Stimulated activated naive CD4-positive, alpha-beta T cell (primary cell): ENCODE results near the gene PDE4D.

Source experiments
- DNase-seq, 6 experiments: peaks; one replicate each; lab custom pipeline; 2025; lab: John Stamatoyannopoulos, UW

The PDE4D gene

DNA sequence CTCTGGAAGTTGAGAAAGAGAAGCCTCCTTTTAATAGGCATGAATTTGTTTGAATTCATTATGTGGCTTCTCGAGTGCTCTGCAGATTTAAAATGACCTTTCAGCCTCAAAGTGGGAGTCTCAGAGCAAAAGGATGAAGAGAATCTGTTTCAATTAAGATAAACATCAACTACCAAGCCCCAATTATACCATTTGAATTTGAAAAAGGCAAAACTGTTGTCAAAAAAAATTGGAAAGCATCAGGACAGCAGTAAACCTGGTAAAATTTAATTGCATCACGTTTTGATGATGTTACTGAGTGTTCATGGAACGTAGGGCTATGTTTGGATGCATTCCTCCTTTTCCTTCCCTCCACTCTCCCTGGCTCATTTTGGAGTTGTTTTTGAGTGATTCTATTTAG is 637.2 kb downstream of the PDE4D start:
- no peak for DNase-seq

GRCh38 chr5:59254055-59254687 is 639.4 kb downstream of the PDE4D start:
- no peak for DNase-seq

DNA sequence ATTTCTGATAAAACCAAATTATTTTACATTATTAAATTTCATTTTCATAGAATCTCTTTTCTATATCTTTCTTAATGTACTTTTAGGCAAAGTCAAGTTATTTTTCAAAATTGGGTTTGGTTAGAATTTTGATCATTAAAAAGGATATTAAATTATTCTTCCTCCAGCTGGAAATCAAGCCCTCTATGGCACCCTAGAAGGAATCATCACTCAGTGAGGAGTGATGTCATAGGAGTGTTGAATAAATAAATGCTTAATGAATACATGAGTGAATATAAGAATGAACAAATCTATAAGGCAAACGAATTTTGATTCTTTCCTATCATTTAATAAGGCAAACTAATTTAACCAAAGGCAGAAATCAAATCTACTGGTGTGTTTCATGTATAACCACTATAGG is 639.9 kb downstream of the PDE4D start:
- no peak for DNase-seq

GRCh38 chr5:59251627-59252026 is 641.9 kb downstream of the PDE4D start:
- DNase-seq, result no peak

GRCh38 chr5:59249726-59250125 is 643.8 kb downstream of the PDE4D start:
- no peak for DNase-seq

DNA sequence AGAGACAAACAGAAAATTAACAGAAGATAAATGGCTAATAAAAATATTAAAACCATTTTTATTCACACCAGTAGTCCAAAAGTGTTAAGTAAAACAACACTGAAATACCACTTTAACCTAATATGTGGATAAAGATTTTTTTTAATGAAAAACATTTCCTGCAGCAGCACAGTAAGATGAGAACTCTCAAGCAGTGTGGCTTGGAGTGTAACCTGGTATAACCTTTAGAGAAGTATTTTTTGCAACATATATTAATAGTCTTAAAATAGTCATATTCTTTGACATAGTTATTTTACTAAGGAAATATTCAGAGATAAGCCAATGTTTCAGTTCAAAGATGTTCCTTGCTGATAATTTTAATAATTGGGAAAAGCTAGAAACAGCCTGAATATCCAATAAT is 644.4 kb downstream of the PDE4D start:
- no peak for DNase-seq

DNA sequence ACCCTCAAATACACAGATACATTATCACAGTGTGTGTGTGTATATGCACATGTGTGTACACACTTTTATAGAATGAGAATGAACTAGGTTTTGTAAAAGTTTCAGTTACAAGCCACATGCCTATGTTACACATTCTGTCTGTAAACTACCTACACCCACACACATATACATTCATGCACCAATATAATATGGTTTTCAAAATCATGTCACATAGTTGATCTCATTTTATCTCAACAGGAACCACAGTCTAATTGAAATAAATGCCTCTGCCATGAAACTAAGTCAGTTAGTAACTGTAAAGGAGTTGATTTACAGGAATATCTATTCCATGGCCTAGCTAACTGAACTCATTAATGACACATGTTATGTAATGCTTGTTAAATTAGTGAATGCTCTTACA is 646.6 kb downstream of the PDE4D start:
- no peak for DNase-seq

DNA sequence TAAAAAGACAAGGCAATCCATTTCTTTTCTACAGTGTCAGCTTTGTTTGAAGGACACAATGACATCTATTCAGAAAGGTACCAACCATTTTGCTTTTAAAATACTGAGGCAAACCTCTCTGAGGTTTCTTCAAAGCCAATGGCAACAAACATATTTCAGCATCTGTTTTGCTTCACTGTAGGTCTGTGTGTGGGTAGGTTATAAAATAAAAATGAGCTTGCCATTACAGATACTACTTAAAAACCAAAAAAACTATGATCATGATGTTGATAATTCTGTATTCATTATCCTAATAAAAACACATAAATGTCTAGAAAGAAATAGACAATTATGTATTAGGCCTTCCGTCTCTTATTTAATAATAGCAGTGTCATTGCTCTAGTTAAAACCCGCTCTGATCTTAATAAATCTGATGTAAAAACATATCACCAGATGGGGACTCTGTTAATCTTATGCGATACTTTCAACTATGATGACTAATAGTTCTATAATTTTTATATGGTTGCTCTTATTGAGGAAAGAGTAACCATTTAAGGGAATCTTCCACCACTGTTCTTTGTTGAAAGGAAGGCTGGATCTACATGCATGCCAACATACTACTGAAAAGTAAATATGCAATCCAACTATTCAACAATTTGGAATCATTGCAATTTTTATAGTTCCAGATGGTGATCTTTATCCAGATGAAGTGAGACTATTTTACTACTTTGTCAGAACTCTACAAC is 647.2 kb downstream of the PDE4D start:
- no peak for DNase-seq

- no peak for DNase-seq
Observed at GRCh38 chr5:59245198-59245597, 648.3 kb downstream of the PDE4D start.

- no peak for DNase-seq
Observed at GRCh38 chr5:59241552-59241951, 652.0 kb downstream of the PDE4D start.

DNA sequence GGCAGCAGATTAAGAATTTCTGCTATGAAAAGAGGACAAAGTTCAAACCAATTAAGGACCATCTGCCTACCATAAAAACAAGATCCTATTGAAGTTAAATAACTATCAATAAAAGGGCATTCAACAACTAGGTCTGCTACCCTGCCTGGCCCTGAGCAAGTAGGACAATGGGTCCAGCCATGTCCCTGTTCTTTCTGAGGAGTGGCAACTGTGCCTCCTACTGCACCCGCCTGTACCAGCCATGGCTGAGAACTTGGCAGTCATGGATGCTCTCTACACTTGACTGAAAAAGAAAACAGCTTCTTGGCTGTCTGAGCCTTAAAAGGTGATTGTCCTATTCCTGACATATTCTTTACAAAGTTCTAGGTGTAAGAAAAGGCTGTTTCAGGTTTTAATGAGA is 652.4 kb downstream of the PDE4D start:
- no peak for DNase-seq

GRCh38 chr5:59238126-59238902 is 655.2 kb downstream of the PDE4D start:
- DNase-seq, result peak in 3 of 6 experiments; percentile 3 to 38 (median 26)

- no peak for DNase-seq
Observed at GRCh38 chr5:59236986-59237385, 656.5 kb downstream of the PDE4D start.

DNA sequence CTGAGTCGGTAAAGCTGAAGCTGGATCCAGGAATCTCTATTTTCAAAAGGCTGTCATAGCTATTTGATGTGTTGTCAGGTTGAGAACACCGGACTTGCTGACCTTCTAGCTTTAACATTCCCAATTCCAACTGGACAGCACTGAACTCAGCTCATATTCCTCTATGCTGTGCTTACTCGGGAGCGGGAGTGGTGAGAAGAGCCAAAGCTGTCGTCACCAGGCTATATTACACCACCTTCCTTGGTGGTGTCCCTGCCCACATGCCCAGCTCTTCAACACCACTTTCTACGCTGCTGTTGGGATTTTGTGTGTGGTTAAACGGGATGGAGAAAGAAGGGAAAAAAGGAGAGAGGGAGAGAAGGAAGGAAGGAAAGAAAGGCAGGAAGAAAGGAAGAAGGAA is 657.1 kb downstream of the PDE4D start:
- no peak for DNase-seq

GRCh38 chr5:59234236-59234635 is 659.3 kb downstream of the PDE4D start:
- DNase-seq, result no peak

DNA sequence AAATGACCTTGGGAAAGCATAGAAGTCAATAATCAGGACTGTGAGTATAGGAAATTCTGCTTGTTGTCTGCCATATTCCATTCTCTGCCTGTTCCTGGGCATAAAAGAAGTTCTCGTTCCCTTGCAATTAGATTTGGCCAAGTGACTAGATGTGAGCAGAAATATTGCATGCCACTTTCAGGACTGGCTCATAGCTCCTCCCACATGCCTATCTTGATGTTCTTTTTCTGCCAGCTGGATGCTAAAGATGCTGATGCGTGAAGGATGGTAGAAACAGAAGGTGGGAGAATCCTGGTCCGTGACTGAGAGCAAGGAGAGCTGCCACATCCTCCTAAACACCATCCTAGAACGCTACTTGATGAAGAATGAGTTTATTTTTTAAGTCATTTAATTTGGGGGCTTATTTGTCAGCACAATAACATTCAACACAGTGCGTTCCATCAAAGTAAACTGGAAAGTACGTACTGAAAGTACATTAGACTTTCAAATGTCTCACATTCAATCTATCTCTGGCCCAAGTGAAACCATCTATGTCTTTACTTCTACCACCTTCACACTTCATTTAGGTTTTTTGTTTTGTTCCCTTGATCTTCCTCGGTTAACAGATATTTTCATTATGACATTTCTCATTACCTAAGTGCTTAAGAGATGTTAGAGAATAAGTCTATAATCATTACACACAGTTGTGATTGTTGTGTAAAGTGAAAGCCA is 662.1 kb downstream of the PDE4D start:
- DNase-seq, result no peak

- DNase-seq, result no peak
Observed at GRCh38 chr5:59222687-59223511, 670.6 kb downstream of the PDE4D start.

DNA sequence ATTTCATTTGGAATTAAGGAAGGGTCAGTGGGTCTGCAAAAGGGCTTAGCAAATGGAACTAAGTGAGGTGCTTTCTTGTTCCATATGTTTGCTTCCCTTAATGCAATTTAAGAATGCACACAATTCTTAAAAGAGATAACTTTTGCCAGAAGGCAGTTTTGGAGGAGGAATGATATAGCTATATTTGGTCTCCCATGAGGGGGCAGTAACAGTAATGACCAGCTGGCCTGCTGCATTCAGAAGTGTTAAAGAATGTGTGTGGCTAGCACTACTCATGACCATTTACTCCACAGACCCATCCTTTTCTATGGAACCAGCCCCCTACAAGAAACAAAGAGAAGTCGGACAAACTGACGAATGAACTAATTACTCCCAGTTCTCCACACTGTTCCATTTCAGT is 671.8 kb downstream of the PDE4D start:
- DNase-seq, result no peak

DNA sequence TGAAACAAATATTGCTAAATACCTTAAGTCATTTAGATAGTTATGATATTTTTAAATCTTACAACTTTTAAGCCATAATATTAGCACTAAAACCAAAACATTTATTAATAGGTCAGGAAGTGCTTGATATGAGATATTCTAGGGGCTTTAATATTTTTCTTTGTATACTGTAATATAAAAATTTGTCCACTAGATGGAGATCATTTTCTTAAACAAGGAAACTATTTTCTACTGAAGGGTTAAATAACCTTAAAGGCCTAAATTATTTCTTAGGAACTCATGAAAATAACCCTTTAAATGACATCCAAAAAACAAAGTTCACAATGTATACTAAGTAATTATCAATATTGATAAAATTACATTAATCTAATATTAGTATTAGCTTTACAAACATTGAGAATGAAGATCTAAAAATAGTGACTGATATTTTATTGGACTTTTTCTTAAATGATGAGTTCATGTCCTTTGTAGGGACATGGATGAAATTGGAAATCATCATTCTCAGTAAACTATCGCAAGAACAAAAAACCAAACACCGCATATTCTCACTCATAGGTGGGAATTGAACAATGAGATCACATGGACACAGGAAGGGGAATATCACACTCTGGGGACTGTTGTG is 675.0 kb downstream of the PDE4D start:
- DNase-seq, result no peak

- no peak for DNase-seq
Observed at GRCh38 chr5:59216841-59217240, 676.7 kb downstream of the PDE4D start.

GRCh38 chr5:59212596-59212995 is 680.9 kb downstream of the PDE4D start:
- DNase-seq, result no peak
